ENCODE measurements around the gene TUBB. TPM values are rescaled to one million over a fixed set of nuclear protein-coding genes. Genes with fewer than 3 reads are reported as not detected.
A peak's percentile ranks its signal among the peaks of the same experiment; 100 is the strongest.

TUBB gene
- total RNA-seq, 1 experiment from 2014 or later = 742 TPM

DNA sequence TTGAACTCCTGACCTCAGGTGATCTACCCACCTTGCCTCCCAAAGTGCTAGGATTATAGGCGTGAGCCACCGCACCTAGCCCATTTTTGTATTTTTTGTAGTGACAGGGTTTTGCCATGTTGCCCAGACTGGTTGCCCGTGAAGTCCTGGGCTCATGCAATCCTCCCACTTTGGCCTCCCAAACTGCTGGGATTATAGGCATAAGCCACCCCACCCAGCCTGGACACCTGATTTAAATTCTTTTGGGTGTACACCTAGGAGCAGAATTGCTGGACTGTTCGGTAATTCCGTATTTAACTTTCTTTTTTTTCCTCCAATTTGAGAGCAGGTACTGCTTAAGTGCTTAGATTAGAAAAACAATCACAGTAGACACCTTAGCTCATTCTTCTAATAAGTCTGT is 23.7 kb upstream of the TUBB start:
- TF ChIP-seq, protein P1, sequence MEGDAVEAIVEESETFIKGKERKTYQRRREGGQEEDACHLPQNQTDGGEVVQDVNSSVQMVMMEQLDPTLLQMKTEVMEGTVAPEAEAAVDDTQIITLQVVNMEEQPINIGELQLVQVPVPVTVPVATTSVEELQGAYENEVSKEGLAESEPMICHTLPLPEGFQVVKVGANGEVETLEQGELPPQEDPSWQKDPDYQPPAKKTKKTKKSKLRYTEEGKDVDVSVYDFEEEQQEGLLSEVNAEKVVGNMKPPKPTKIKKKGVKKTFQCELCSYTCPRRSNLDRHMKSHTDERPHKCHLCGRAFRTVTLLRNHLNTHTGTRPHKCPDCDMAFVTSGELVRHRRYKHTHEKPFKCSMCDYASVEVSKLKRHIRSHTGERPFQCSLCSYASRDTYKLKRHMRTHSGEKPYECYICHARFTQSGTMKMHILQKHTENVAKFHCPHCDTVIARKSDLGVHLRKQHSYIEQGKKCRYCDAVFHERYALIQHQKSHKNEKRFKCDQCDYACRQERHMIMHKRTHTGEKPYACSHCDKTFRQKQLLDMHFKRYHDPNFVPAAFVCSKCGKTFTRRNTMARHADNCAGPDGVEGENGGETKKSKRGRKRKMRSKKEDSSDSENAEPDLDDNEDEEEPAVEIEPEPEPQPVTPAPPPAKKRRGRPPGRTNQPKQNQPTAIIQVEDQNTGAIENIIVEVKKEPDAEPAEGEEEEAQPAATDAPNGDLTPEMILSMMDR (IDR thresholded peaks at IDR 0.05; ENCODE audit: insufficient read depth in 1 of 2, low read depth in 1 of 2, low read length in 1 of 2, severe bottlenecking in 1 of 2, unreplicated experiment in 1 of 2) = no peak
- H3K27ac Mint-ChIP-seq (ENCODE audit: unreplicated experiment) = no peak overlapping the region
- Histone ChIP-seq H3K36me3 (ENCODE audit: control insufficient read depth, insufficient read depth, low read length) (no peaks in the 10 kb centered on the region), H3K4me3 (ENCODE audit: low read depth, low read length) (no peak overlapping the region), H3K4me1 (peaks cover 15% of the 10 kb centered on the region), H3K27me3 (replicated peaks; ENCODE audit: control insufficient read depth, insufficient read depth, low read length) (no peaks in the 10 kb centered on the region), H3K9me3 (no peaks in the 10 kb centered on the region)
- ChIA-PET POLR2A (interaction anchor here (0.6 kb wide), 1 partner anchor 12 kb away, joined by 3 read pairs; no protein-coding TSS in a partner anchor), CTCF (interaction anchor here (2.2 kb wide), 1 partner anchor 21 kb away, joined by 6 read pairs; the partner anchor contains the start of gene MDC1)
- H3K9me3 Mint-ChIP-seq (ENCODE audit: unreplicated experiment) = no peaks in the 10 kb centered on the region
- H3K36me3 Mint-ChIP-seq (ENCODE audit: insufficient read depth, unreplicated experiment) = peaks cover 16% of the 10 kb centered on the region
- no peak for DNase-seq
- intact Hi-C loops (cut with micrococcal nuclease; ENCODE audit: unreplicated experiment) = no loop called here
- no peaks in the 10 kb centered on the region for H3K27me3 Mint-ChIP-seq (ENCODE audit: insufficient read depth, unreplicated experiment)
- no TSS peak for BruUV-seq (replicated peaks)
- peaks cover 19% of the 10 kb centered on the region for H3K4me1 Mint-ChIP-seq (ENCODE audit: low read depth, unreplicated experiment)
- no peak overlapping the region for H3K4me3 Mint-ChIP-seq (ENCODE audit: unreplicated experiment)

DNA sequence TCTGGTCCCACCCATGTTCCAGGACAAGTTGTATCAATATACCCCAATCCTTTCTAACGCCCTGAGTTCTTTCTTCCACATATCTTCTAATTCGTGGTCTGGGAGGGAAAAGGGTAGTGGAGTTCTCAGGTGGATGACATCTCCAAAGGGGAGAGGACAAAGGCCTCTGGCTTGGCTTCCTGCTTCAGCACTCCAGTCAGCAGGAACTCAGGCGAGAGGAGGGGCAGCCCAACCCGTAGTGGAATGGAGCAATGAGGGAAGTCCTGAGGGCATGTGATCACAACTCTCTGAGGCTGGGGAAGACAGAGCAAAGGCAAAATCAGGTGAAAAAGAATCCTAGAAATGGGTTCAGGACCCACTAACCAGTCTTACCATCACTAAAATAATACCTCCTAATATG is 19.8 kb upstream of the TUBB start:
- intact Hi-C loops (cut with micrococcal nuclease; ENCODE audit: unreplicated experiment) = no loop called here
- CTCF ChIA-PET = no interaction called here
- Mint-ChIP-seq H3K4me1 (ENCODE audit: low read depth, unreplicated experiment) (peaks cover under 1% of the 10 kb centered on the region), H3K27ac (ENCODE audit: unreplicated experiment) (no peak overlapping the region), H3K36me3 (ENCODE audit: insufficient read depth, unreplicated experiment) (peaks cover 35% of the 10 kb centered on the region), H3K9me3 (ENCODE audit: unreplicated experiment) (no peaks in the 10 kb centered on the region), H3K4me3 (ENCODE audit: unreplicated experiment) (no peak overlapping the region), H3K27me3 (ENCODE audit: insufficient read depth, unreplicated experiment) (no peaks in the 10 kb centered on the region)
- Histone ChIP-seq H3K36me3 (ENCODE audit: control insufficient read depth, insufficient read depth, low read length) (no peaks in the 10 kb centered on the region), H3K27me3 (replicated peaks; ENCODE audit: control insufficient read depth, insufficient read depth, low read length) (no peaks in the 10 kb centered on the region), H3K4me3 (ENCODE audit: low read depth, low read length) (no peak overlapping the region), H3K9me3 (no peaks in the 10 kb centered on the region), H3K4me1 (peaks cover 7% of the 10 kb centered on the region)
- peak; percentile 29 to 47 for DNase-seq
- POLR2A ChIA-PET = no interaction called here
- TF ChIP-seq, protein P1 (IDR thresholded peaks at IDR 0.05; ENCODE audit: insufficient read depth in 1 of 2, low read depth in 1 of 2, low read length in 1 of 2, severe bottlenecking in 1 of 2, unreplicated experiment in 1 of 2) = no peak
- BruUV-seq (replicated peaks) = no TSS peak

DNA sequence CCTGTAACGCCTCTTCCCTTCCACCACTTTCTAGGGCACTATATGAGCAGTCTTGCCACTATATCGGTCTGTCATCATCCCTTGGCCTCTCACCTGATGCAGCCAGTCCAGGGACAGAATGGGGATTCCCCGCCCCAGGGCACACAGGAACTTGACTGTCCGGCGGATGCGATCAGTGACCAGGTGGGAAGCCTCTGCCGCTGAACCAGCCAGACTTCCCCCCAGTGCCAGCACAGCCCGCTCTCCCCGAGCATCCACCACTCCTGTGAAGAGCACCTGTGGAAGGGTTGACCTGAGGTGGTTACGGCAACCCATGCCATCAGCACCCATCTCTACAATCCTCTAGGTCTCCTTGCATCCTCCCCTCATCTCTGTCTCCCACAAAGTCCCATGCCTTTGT is 17.1 kb upstream of the TUBB start:
- Histone ChIP-seq H3K4me1 (no peaks in the 10 kb centered on the region), H3K9me3 (no peaks in the 10 kb centered on the region), H3K4me3 (ENCODE audit: low read depth, low read length) (no peak overlapping the region), H3K27me3 (replicated peaks; ENCODE audit: control insufficient read depth, insufficient read depth, low read length) (no peaks in the 10 kb centered on the region), H3K36me3 (ENCODE audit: control insufficient read depth, insufficient read depth, low read length) (no peaks in the 10 kb centered on the region)
- TF ChIP-seq, protein P1 (IDR thresholded peaks at IDR 0.05; ENCODE audit: insufficient read depth in 1 of 2, low read depth in 1 of 2, low read length in 1 of 2, severe bottlenecking in 1 of 2, unreplicated experiment in 1 of 2) = no peak
- Mint-ChIP-seq H3K27me3 (ENCODE audit: insufficient read depth, unreplicated experiment) (no peaks in the 10 kb centered on the region), H3K27ac (ENCODE audit: unreplicated experiment) (no peak overlapping the region), H3K4me3 (ENCODE audit: unreplicated experiment) (no peak overlapping the region), H3K9me3 (ENCODE audit: unreplicated experiment) (no peaks in the 10 kb centered on the region), H3K36me3 (ENCODE audit: insufficient read depth, unreplicated experiment) (peaks cover 44% of the 10 kb centered on the region), H3K4me1 (ENCODE audit: low read depth, unreplicated experiment) (peaks cover 5% of the 10 kb centered on the region)
- ChIA-PET CTCF (no interaction called here), POLR2A (no interaction called here)
- DNase-seq = no peak
- BruUV-seq (replicated peaks) = no TSS peak
- intact Hi-C loops (cut with micrococcal nuclease; ENCODE audit: unreplicated experiment) = no loop called here

All from Caco-2 (cell line).